ENCODE data around the gene CNTN4. TPM values are rescaled to one million over a fixed set of nuclear protein-coding genes. Genes with fewer than 3 reads are reported as not detected.

CNTN4 gene
- total RNA-seq, 1 experiment from 2014 or later, result 1.6 TPM

GRCh38 chr3:2862366-2862765, 763.7 kb downstream of the CNTN4 start:
- Mint-ChIP-seq H3K27ac (no peak overlapping the region), H3K4me1 (peaks cover 12 to 17% of the 10 kb centered on the region in 2 experiments), H3K36me3 (ENCODE audit: insufficient read depth in 1 of 3, low read depth in 3 of 3) (no peaks in the 10 kb centered on the region), H3K4me3 (no peak overlapping the region), H3K9me3 (no peaks in the 10 kb centered on the region), H3K27me3 (ENCODE audit: low read depth) (no peaks in the 10 kb centered on the region)
- Histone ChIP-seq H2BK5ac (ENCODE audit: insufficient read length, low read length) (no peak overlapping the region), H3K4ac (ENCODE audit: low read depth, low read length) (no peak overlapping the region), H3K23me2 (ENCODE audit: insufficient read length, low read depth, low read length, poor library complexity, severe bottlenecking) (no peaks in the 10 kb centered on the region), H4K8ac (replicated peaks; ENCODE audit: insufficient read length, low read depth, low read length) (no peak overlapping the region), H4K91ac (ENCODE audit: insufficient read length, low read depth, low read length) (no peak overlapping the region), H3K56ac (ENCODE audit: insufficient read length, low read depth, low read length) (no peak overlapping the region), H3K23ac (ENCODE audit: insufficient read length, low read depth, low read length) (no peak overlapping the region), H3K79me2 (ENCODE audit: insufficient read depth, low read length) (no peaks in the 10 kb centered on the region), H3K4me2 (ENCODE audit: insufficient read depth, insufficient read length, low read length) (no peak overlapping the region), H3T11ph (ENCODE audit: low read length) (no peak overlapping the region), H2BK20ac (ENCODE audit: low read depth, low read length, poor library complexity, severe bottlenecking) (no peak overlapping the region), H3K27ac (ENCODE audit: insufficient read length, low read depth, low read length) (no peak overlapping the region), H2BK120ac (ENCODE audit: low read depth, low read length, poor library complexity, severe bottlenecking) (no peak overlapping the region), H4K5ac (ENCODE audit: insufficient read length, low read depth, low read length) (no peak overlapping the region), H3K14ac (ENCODE audit: insufficient read depth, low read length) (no peak overlapping the region), H3K18ac (ENCODE audit: insufficient read length, low read depth, low read length) (no peak overlapping the region), H3K9ac (ENCODE audit: extremely low read depth, insufficient read length, low read length) (no peak overlapping the region), H2AFZ (ENCODE audit: low read length) (no peak overlapping the region), H3K27me3 (ENCODE audit: insufficient read depth, low read length) (no peaks in the 10 kb centered on the region), H3K79me1 (ENCODE audit: insufficient read depth, low read depth, low read length, poor library complexity, severe bottlenecking) (no peaks in the 10 kb centered on the region), H3K9me3 (ENCODE audit: control insufficient read depth, low read depth, low read length) (no peaks in the 10 kb centered on the region), H2BK15ac (ENCODE audit: low read depth, low read length) (no peak overlapping the region), H3K4me1 (ENCODE audit: insufficient read depth, low read length) (no peaks in the 10 kb centered on the region), H4K20me1 (ENCODE audit: control insufficient read depth, insufficient read depth, insufficient read length) (no peaks in the 10 kb centered on the region), H2AK5ac (ENCODE audit: insufficient read length, low read length) (no peak overlapping the region), H2BK12ac (ENCODE audit: insufficient read length, low read depth, low read length) (no peak overlapping the region)
- TF ChIP-seq CTCF (conservative IDR thresholded peaks at IDR 0.05), result no peak
- DNase-seq, result no peak
- no CpG with 5 or more reads among the region's 1 CpG for WGBS (ENCODE audit: extremely low coverage, insufficient read length, low lambda C conversion rate)

All from H9 (cell line).